GM21786 (cell line): ENCODE results near the gene TENM4.

Source experiments
- ATAC-seq: cut with Tn5 transposase; IDR thresholded peaks from one replicate; pipeline ENCODE4 v1.9.1; 2021; ENCODE audit not compliant: unreplicated experiment

TENM4 gene

DNA sequence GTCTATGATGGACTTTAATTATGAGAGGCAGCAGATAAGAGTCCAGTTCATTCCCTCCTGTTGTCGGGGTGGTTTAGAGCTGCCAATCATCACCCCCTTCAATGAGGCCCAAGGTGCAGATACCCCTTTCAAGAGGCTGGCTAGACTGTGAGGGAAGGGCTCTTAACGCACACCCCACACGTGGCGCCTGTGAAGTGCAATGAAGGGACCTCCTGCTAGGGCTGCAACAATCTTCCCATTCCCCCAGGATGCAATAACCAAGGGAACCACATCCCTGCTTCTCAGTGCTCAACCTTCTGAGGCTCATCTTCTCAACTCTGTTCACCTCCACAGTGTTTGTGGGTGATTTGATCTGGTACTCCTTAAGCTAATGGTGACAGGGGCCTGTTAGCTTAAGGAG, 19.0 kb downstream of the TENM4 start:
- ATAC-seq, result no peak

DNA sequence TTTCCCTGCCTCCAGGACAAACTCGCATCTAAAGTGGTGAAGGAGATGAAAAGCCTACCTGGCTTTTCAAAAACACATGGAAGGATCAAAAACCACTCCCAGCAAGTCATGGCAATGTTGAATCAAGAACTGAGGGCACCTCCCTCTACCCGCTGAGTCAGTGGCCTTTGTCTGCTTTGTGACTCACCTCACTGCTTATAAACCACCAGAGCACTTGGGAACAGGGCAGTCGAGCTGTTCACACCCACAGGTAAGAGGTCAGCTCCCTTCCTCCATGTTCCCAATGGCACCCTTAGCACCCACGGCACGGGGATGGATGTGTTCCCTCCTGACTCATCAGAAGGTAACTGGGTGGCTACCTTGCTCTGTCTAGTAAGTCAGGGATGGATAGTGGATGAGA, 21.7 kb downstream of the TENM4 start:
- no peak for ATAC-seq

- no peak for ATAC-seq
Observed at GRCh38 chr11:79418241-79418640, 22.6 kb downstream of the TENM4 start.

GRCh38 chr11:79417069-79417920, 23.5 kb downstream of the TENM4 start:
- no peak for ATAC-seq

GRCh38 chr11:79415912-79416311, 24.9 kb downstream of the TENM4 start:
- no peak for ATAC-seq

DNA sequence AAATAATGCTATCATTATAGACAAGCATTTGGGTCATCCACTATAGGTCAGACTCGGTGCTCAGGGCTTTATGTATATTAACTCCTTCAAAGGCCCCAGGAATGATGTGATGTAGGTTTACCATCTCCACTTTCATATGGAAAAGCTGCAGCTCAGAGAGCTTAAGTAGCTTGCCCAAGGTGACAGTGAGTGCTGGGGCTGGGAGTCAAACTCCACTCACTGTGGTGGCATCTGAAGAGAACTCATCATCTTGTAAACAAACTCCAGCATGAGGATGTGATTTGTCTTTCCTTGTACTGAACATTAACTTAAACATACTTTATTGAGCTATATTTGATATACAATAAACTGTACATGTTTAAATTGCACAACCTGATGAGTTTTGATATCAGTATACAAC, 25.4 kb downstream of the TENM4 start:
- no peak for ATAC-seq

- ATAC-seq, result no peak
Observed at GRCh38 chr11:79414644-79415317, 26.0 kb downstream of the TENM4 start.

DNA sequence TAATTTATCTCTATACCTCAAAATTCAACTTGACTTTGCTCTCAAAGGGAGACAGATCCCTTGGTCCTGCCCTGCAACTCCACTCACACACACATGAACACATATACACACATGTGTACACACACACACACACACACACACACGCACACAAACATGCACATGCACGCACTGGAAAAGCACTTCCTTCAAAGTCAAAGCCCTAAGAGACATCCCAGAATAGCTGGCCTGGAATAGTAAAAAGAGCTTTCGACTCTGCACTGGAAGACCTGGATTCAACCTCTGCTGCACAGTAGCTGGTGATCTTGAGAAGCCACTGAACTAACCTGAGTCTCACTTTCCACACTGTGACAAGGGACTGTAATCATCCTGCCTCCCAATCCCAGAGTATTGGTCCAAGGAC, 26.8 kb downstream of the TENM4 start:
- ATAC-seq, result no peak

DNA sequence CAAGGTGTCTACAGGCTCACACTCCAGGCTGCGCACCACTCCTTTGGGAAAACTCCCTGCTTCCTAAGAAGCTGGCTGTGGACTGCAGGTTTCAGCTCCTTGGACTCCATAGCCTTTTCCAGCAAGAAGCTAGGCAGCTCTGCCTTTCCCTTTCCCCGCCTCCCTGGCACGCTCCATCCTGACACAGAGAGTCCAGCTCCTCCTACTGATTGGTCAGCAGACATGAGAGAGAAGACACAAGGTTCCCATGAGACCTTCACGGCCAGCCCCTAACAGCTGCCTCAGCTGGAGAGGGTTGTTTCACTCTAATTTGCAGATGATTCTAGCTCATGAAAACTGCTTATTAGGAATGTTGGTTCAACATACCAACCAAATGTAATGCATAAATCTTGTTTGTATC, 27.6 kb downstream of the TENM4 start:
- ATAC-seq, result no peak

- no peak for ATAC-seq
Observed at GRCh38 chr11:79412761-79413160, 28.1 kb downstream of the TENM4 start.

DNA sequence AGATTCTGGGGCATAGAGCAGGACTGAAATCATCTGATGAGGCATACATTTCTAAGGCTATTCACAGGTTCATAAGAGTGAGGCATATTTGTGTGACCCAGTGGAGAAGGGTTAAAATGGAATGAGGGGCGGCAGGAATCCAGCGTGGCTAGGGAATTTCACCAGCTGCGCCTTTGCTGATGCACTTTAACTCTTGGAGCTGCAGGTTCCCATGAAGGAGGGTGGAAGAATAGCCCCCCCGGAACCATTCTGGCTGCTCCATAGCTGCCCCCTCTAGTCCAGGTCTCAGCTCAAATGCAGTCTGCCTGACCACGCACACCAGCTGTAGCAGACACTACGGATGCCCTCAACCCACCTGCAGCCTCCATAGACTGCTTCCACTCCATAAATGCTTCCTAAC, 31.5 kb downstream of the TENM4 start:
- no peak for ATAC-seq

DNA sequence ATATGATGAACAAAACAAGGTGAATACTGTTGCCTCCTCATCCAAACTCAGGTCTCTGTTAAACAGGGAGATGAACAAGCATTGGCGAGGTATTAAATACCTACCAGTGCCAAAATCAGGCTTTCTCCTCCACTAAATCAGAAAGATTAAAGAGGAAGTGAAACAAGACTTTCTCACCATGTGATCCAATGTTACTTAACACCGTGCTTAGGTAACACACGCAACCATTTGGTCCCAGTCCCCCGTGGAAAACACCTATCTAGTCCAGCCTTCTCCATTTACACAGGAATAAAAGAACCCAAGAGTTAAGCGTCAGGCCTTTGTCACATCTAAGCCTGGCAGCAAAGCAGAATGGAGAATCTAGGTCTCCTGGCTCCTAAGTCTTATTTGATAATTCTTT, 34.5 kb downstream of the TENM4 start:
- ATAC-seq, result peak; percentile 95

GRCh38 chr11:79404806-79405205, 36.0 kb downstream of the TENM4 start:
- no peak for ATAC-seq

DNA sequence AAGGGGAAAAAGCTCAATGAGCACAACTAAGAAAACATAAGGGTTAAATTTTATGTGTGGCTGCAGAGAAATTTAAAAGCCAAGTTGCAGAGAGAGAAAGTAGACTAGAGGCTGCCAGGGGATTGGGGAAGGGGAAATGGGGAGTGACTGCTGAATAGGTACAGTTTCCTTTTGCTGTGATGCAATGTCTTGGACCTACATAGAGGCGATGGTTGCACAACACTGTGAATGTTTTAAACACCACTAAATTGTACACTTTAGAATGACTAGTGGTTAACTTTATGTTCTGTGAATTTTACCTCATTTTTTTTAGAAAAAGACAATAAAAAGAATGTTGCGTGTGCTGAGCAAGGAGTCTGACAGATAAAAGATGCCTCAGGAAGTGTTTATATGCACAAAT, 36.5 kb downstream of the TENM4 start:
- ATAC-seq, result no peak

DNA sequence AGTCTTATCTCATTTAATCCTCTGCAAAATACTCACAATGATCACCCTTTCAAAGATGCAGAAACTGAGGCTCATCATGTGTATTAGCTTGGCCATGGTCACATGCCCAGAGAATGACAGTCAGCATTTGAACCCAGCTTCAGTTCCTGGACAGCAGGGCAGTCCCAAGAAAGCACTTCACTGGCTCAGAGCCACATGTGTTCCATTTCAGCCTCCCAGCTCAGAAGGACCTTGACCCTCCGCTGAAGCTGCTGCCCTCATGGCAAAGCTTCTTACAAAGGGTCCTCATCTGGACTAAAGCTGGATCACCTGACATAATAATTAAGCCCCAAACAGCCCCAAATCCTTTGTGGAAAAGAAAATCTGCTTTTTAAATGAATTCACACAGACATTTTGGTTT, 37.0 kb downstream of the TENM4 start:
- no peak for ATAC-seq

- no peak for ATAC-seq
Observed at GRCh38 chr11:79402912-79403311, 37.9 kb downstream of the TENM4 start.

DNA sequence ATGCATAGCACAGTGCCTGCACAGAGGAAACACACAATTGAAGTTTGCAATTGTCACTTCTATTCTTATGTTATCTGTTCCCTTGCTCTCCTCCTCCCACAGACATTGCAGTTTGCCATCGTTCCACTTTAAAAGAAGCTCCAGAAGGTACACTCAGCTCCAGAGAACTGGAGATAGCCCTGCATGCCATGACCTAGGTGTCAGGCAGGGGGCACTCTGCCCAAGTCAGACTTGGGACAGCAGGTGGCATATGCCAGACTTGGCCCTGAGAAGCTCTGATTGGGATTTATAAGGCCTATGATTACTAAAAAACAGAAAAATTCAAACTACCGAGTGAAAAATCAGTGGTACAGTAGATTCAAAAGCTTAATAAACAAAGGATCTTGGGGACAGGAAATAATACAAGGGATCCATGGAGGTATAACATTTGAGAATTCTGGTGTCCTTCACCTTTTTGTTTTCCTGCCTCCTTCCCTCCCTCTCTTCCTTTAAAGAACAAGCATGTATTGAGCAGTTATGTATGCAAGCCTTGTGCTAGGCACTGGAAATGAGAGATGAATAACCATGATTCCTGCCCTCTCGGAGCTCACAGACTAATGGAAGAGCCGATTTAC, 40.0 kb downstream of the TENM4 start:
- ATAC-seq, result peak; percentile 76

DNA sequence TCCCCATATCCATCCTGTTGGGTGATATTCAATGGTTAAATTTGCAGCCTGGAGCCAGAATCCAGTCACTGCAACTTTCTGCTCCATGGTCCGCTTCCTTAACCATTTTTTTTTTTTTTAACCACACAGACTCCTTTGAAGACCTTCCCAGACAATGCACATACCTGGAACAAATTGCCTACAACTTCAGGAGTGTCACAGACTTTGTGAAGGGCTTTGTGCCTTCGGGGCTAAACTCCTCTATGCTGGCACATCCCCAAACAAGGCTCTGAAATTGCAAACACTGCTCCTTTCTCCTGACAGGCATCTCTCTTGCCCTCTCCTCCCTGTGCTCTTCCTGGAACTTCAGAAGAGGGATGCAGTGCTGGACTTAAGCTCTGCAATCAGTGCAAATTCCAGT, 40.6 kb downstream of the TENM4 start:
- no peak for ATAC-seq

DNA sequence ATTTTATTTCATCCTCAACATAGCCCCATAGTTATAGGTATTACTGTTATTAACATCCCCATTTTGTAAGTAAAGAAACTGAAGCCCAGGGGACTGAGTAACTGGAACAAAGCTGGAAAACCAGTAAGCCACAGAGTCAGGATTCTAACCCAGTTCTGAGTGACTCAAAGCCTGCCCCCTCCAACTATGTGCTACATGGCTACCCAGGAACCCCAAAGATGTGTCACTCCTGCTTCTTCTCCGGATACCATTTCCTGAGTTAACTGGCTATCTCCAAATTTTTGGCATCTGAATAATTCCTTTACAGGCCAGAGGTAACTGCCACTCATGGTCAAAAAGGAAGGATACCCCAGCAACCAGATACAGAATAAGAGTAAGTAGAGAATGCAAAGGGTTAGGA, 43.6 kb downstream of the TENM4 start:
- ATAC-seq, result no peak

DNA sequence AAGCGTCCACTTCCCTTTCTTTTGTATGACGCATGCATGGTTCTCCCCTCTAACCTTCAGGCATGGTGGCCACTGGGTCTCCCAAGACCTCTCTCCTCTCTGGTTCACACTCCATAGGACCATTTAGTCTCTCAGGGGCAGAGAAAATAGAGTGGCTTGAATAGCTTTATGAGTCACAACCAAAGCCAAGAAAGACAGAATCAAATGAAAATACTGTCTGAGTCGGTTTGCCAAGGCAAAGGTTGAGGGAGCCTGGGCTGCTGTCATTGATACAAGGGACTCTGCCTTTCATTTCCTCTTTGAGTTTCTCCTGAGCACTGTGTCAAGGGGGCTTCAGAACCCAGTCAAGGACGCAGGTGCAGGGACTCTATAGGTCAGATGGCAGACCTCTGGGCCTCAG, 44.2 kb downstream of the TENM4 start:
- ATAC-seq, result no peak

DNA sequence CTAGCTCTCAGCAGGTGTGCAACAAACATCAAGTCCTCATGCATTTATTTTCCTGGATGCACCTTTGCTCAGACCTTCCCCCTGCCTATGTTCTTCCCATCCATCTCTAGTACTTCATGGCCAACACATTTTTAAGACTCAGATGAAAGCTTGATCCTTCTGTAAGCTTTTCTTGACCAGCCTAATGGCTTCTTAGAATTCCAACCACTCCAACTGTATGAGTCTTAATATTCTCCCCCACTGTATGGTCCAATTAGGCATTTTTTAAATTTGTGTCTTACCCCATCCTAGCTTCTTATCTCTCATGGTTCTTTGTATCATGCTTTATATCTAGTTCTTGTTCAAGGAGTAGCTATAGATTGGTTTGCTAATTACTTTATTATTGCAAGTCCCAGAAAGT, 44.8 kb downstream of the TENM4 start:
- no peak for ATAC-seq

- ATAC-seq, result no peak
Observed at GRCh38 chr11:79393362-79394043, 47.3 kb downstream of the TENM4 start.
